Body of pancreas (tissue), 4 donors: ENCODE measurements around the gene CUL9.

Experiments
- POLR2A ChIP-seq, 3 donors: fragments of 450-650 bp; IDR thresholded peaks; one replicate each; pipeline ENCODE4 v1.6.1; 2016; ENCODE audit warnings: antibody characterized with exemption in 3 of 3, mild to moderate bottlenecking in 2 of 3
- TF ChIP-seq, protein P1 (sequence below), 7 experiments: fragments of 450-650 bp in 4 of 7; fragments of 200-600 bp in 3 of 7; sonication (generic) in 3 of 7; IDR thresholded peaks; one replicate each; pipeline ENCODE4 v1.5.1; 2016 to 2019; ENCODE audit warnings: antibody characterized with exemption in 7 of 7

DNA sequence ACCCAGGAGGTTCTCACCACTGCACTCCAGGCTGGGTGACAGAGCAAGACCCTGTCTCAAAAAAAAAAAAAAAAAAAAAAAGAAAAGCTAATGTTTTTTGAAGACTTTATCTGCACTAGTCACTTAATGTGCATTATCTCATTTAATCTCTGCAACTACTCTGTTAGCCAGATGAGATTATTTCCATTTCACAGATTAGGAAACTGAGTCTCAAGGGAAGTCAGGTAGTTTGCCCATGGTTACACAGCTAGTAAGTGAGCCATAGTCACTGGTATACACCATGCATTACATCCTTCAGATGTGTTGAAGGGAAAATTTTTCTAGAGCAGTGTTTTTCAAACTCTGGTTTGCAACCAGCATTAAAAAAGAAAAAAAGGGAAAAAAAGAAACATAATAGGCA lies 18.1 kb upstream of the CUL9 start:
- TF ChIP-seq, protein P1, sequence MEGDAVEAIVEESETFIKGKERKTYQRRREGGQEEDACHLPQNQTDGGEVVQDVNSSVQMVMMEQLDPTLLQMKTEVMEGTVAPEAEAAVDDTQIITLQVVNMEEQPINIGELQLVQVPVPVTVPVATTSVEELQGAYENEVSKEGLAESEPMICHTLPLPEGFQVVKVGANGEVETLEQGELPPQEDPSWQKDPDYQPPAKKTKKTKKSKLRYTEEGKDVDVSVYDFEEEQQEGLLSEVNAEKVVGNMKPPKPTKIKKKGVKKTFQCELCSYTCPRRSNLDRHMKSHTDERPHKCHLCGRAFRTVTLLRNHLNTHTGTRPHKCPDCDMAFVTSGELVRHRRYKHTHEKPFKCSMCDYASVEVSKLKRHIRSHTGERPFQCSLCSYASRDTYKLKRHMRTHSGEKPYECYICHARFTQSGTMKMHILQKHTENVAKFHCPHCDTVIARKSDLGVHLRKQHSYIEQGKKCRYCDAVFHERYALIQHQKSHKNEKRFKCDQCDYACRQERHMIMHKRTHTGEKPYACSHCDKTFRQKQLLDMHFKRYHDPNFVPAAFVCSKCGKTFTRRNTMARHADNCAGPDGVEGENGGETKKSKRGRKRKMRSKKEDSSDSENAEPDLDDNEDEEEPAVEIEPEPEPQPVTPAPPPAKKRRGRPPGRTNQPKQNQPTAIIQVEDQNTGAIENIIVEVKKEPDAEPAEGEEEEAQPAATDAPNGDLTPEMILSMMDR (IDR thresholded peaks at IDR 0.05), result no peak
- no peak for TF ChIP-seq POLR2A (IDR thresholded peaks at IDR 0.05)
